Panc1 (cell line): ENCODE measurements around the gene OR2T27.

Experiments used
- POLR2AphosphoS5 ChIP-seq: IDR thresholded peaks from 2 replicates; pipeline ENCODE4 v1.6.1; 2012; ENCODE audit warnings: mild to moderate bottlenecking, low read depth, low read length, moderate library complexity
- SIN3A ChIP-seq: IDR thresholded peaks from 2 replicates; pipeline ENCODE4 v1.6.1; 2012; ENCODE audit warnings: low read depth, mild to moderate bottlenecking, low read length, moderate library complexity, borderline replicate concordance; ENCODE audit not compliant: insufficient read depth
- TF ChIP-seq, protein P1 (sequence below): fragments of 450-650 bp; IDR thresholded peaks from 2 replicates; pipeline ENCODE4 v1.5.1; 2017; ENCODE audit warnings: mild to moderate bottlenecking
- TF ChIP-seq, protein P2 (sequence below), 2 experiments: IDR thresholded peaks; 2 replicates each; pipeline ENCODE4 v1.6.1; 2011 to 2012; ENCODE audit warnings: low read depth in 2 of 2, control low read depth in 1 of 2, low read length in 1 of 2, mild to moderate bottlenecking in 1 of 2, moderate library complexity in 1 of 2; ENCODE audit not compliant: insufficient read depth in 1 of 2

DNA sequence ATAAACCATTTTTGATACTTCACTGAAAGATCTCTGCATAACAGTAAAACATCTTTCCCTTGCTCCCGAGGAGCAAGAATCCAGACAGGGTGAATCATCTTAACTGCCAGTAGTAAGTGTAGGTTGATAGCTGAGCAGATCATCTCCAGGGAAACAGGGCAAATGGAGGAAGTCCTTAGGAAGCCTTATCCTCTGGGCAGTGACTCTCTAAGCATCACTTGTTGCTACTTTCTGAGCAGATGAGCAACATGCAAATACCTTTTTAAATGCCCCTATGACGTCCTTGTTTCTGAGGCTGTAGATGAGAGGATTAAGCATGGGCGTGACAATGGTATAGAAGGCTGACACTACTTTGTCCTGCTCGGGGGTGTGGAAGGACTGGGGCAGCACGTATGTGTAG, 29.4 kb downstream of the OR2T27 start:
- TF ChIP-seq, protein P1, sequence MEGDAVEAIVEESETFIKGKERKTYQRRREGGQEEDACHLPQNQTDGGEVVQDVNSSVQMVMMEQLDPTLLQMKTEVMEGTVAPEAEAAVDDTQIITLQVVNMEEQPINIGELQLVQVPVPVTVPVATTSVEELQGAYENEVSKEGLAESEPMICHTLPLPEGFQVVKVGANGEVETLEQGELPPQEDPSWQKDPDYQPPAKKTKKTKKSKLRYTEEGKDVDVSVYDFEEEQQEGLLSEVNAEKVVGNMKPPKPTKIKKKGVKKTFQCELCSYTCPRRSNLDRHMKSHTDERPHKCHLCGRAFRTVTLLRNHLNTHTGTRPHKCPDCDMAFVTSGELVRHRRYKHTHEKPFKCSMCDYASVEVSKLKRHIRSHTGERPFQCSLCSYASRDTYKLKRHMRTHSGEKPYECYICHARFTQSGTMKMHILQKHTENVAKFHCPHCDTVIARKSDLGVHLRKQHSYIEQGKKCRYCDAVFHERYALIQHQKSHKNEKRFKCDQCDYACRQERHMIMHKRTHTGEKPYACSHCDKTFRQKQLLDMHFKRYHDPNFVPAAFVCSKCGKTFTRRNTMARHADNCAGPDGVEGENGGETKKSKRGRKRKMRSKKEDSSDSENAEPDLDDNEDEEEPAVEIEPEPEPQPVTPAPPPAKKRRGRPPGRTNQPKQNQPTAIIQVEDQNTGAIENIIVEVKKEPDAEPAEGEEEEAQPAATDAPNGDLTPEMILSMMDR: no peak
- TF ChIP-seq, protein P2, sequence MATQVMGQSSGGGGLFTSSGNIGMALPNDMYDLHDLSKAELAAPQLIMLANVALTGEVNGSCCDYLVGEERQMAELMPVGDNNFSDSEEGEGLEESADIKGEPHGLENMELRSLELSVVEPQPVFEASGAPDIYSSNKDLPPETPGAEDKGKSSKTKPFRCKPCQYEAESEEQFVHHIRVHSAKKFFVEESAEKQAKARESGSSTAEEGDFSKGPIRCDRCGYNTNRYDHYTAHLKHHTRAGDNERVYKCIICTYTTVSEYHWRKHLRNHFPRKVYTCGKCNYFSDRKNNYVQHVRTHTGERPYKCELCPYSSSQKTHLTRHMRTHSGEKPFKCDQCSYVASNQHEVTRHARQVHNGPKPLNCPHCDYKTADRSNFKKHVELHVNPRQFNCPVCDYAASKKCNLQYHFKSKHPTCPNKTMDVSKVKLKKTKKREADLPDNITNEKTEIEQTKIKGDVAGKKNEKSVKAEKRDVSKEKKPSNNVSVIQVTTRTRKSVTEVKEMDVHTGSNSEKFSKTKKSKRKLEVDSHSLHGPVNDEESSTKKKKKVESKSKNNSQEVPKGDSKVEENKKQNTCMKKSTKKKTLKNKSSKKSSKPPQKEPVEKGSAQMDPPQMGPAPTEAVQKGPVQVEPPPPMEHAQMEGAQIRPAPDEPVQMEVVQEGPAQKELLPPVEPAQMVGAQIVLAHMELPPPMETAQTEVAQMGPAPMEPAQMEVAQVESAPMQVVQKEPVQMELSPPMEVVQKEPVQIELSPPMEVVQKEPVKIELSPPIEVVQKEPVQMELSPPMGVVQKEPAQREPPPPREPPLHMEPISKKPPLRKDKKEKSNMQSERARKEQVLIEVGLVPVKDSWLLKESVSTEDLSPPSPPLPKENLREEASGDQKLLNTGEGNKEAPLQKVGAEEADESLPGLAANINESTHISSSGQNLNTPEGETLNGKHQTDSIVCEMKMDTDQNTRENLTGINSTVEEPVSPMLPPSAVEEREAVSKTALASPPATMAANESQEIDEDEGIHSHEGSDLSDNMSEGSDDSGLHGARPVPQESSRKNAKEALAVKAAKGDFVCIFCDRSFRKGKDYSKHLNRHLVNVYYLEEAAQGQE (IDR thresholded peaks at IDR 0.05; ENCODE audit: insufficient read depth in 1 of 2, low read depth in 2 of 2, low read length in 1 of 2): no peak
- TF ChIP-seq SIN3A (no peak), POLR2AphosphoS5 (no peak)
